GM19351 (cell line): ENCODE measurements around the gene NCKAP5.
"Not testable (repeated sequence)": the region's sequence is repeated elsewhere in the genome, so short reads cannot be mapped to it uniquely, and the experiment has no call there.

Source experiments
- ATAC-seq: cut with Tn5 transposase; IDR thresholded peaks from one replicate; pipeline ENCODE4 v1.9.1; 2021; ENCODE audit warnings: mild to moderate bottlenecking, moderate library complexity; ENCODE audit not compliant: unreplicated experiment

NCKAP5 gene

GRCh38 chr2:132701810-132702209, 866.5 kb downstream of the NCKAP5 start:
- no peak for ATAC-seq

- not testable (repeated sequence) for ATAC-seq
Measured at GRCh38 chr2:132699802-132700201, 868.5 kb downstream of the NCKAP5 start.

- peak; percentile 69 for ATAC-seq
Measured at GRCh38 chr2:132698347-132698746, 869.9 kb downstream of the NCKAP5 start.

GRCh38 chr2:132697556-132698205, 870.6 kb downstream of the NCKAP5 start:
- no peak for ATAC-seq

- ATAC-seq = no peak
Measured at GRCh38 chr2:132692816-132693215, 875.4 kb downstream of the NCKAP5 start.

GRCh38 chr2:132691556-132691955, 876.7 kb downstream of the NCKAP5 start:
- no peak for ATAC-seq

- no peak for ATAC-seq
Measured at GRCh38 chr2:132690664-132691303, 877.5 kb downstream of the NCKAP5 start.

GRCh38 chr2:132681766-132682165, 886.5 kb downstream of the NCKAP5 start:
- ATAC-seq = no peak

- ATAC-seq = no peak
Measured at GRCh38 chr2:132680544-132680943, 887.7 kb downstream of the NCKAP5 start.

GRCh38 chr2:132678483-132678882, 889.8 kb downstream of the NCKAP5 start:
- no peak for ATAC-seq

- no peak for ATAC-seq
Measured at GRCh38 chr2:132677661-132678060, 890.6 kb downstream of the NCKAP5 start.

GRCh38 chr2:132676999-132677398, 891.3 kb downstream of the NCKAP5 start:
- ATAC-seq = no peak

GRCh38 chr2:132671151-132671835, 897.0 kb downstream of the NCKAP5 start:
- ATAC-seq = no peak

GRCh38 chr2:132670496-132671150, 897.6 kb downstream of the NCKAP5 start:
- no peak for ATAC-seq

- no peak for ATAC-seq
Measured at GRCh38 chr2:132669908-132670495, 898.3 kb downstream of the NCKAP5 start, which contains the start of gene LYPD1. Gene LYPD1, minus strand, starts transcription at chr2:132670205. Its CDS starts 273 bp downstream, at chr2:132669932.

- ATAC-seq = no peak
Measured at GRCh38 chr2:132668987-132669907, 899.0 kb downstream of the NCKAP5 start.

- no peak for ATAC-seq
Measured at GRCh38 chr2:132668189-132668823, 900.0 kb downstream of the NCKAP5 start.

- no peak for ATAC-seq
Measured at GRCh38 chr2:132667706-132668105, 900.6 kb downstream of the NCKAP5 start.

GRCh38 chr2:132665401-132666140, 902.7 kb downstream of the NCKAP5 start:
- ATAC-seq = no peak
